Inflammatory macrophage treated with lipopolysaccharide for 4 hours (primary cell): ENCODE results near the gene ELOVL6.
"Not testable (repeated sequence)": the region's sequence is repeated elsewhere in the genome, so short reads cannot be mapped to it uniquely, and the experiment has no call there.

Source experiments
- DNase-seq: peaks from one replicate; pipeline ENCODE4 v3.0.0-alpha.2; 2020

ELOVL6 gene

GRCh38 chr4:110198435-110199416, at the start of gene ELOVL6:
Gene ELOVL6 (minus strand): TSS chr4:110198615. CDS start chr4:110198335, 280 bp downstream.
- peak; percentile 21 for DNase-seq

- DNase-seq: no peak
Measured at GRCh38 chr4:110248100-110248499, 49.7 kb upstream of the ELOVL6 start.

GRCh38 chr4:110247591-110247990, 49.2 kb upstream of the ELOVL6 start:
- no peak for DNase-seq

- DNase-seq: no peak
Measured at GRCh38 chr4:110245577-110245976, 47.2 kb upstream of the ELOVL6 start.

- DNase-seq: no peak
Measured at GRCh38 chr4:110236324-110236723, 37.9 kb upstream of the ELOVL6 start.

- not testable (repeated sequence) for DNase-seq
Measured at GRCh38 chr4:110233581-110233980, 35.2 kb upstream of the ELOVL6 start.

GRCh38 chr4:110231869-110232268, 33.5 kb upstream of the ELOVL6 start:
- DNase-seq: peak; percentile 14

GRCh38 chr4:110229266-110229665, 30.9 kb upstream of the ELOVL6 start:
- DNase-seq: peak; percentile 27

- no peak for DNase-seq
Measured at GRCh38 chr4:110224812-110225211, 26.4 kb upstream of the ELOVL6 start.

GRCh38 chr4:110224142-110224541, 25.7 kb upstream of the ELOVL6 start:
- no peak for DNase-seq

GRCh38 chr4:110218935-110219334, 20.5 kb upstream of the ELOVL6 start:
- not testable (repeated sequence) for DNase-seq

- DNase-seq: not testable (repeated sequence)
Measured at GRCh38 chr4:110217181-110217580, 18.8 kb upstream of the ELOVL6 start.

- DNase-seq: peak; percentile 76
Measured at GRCh38 chr4:110216129-110216528, 17.7 kb upstream of the ELOVL6 start.

- no peak for DNase-seq
Measured at GRCh38 chr4:110211770-110212061, 13.3 kb upstream of the ELOVL6 start.

- DNase-seq: peak; percentile 65
Measured at GRCh38 chr4:110211007-110211769, 12.8 kb upstream of the ELOVL6 start.

GRCh38 chr4:110208419-110208818, 10.0 kb upstream of the ELOVL6 start:
- DNase-seq: no peak

- DNase-seq: no peak
Measured at GRCh38 chr4:110207233-110207632, 8.8 kb upstream of the ELOVL6 start.

GRCh38 chr4:110202024-110202423, 3.6 kb upstream of the ELOVL6 start:
- DNase-seq: no peak

GRCh38 chr4:110201502-110201901, 3.1 kb upstream of the ELOVL6 start:
- DNase-seq: no peak

GRCh38 chr4:110200689-110201088, 2.3 kb upstream of the ELOVL6 start:
- DNase-seq: no peak

GRCh38 chr4:110198049-110198434, 373 bp downstream of the ELOVL6 start:
- DNase-seq: no peak

- DNase-seq: peak; percentile 27
Measured at GRCh38 chr4:110197529-110198042, 829 bp downstream of the ELOVL6 start.

- DNase-seq: no peak
Measured at GRCh38 chr4:110196871-110197528, 1.4 kb downstream of the ELOVL6 start.
